Vagina (tissue), 2 donors: ENCODE data around the gene ST6GALNAC4. TPM values are rescaled to one million over a fixed set of nuclear protein-coding genes. Genes with fewer than 3 reads are reported as not detected.

ENCODE experiments used
- DNase-seq, 2 donors: peaks; one replicate each; pipeline ENCODE4 v3.0.0-alpha.2; 2017; ENCODE audit errors: extremely low spot score in 2 of 2
- H3K27ac ChIP-seq: fragments of 200-600 bp; sonication (generic); one replicate; pipeline ENCODE4 v1.5.1; 2019
- H3K27me3 ChIP-seq: fragments of 200-600 bp; sonication (generic); one replicate; pipeline ENCODE4 v1.5.1; 2019
- H3K36me3 ChIP-seq, 2 donors: fragments of 200-600 bp; sonication (generic); one replicate each; pipeline ENCODE4 v1.5.1; 2017 to 2019
- H3K4me1 ChIP-seq: fragments of 200-600 bp; sonication (generic); one replicate; pipeline ENCODE4 v1.5.1; 2019
- H3K4me3 ChIP-seq, 2 donors: fragments of 200-600 bp; sonication (generic); 1 replicate in 1 of 2; 2 replicates in 1 of 2; pipeline ENCODE4 v1.5.1; 2016 to 2019
- H3K9me3 ChIP-seq: fragments of 200-600 bp; sonication (generic); one replicate; pipeline ENCODE4 v1.5.1; 2019
- CTCF ChIP-seq, 3 experiments: fragments of 450-650 bp in 2 of 3; fragments of 200-600 bp in 1 of 3; sonication (generic) in 1 of 3; IDR thresholded peaks; one replicate each; pipeline ENCODE4 v1.5.1; 2017 to 2019; ENCODE audit warnings: antibody characterized with exemption in 3 of 3, mild to moderate bottlenecking in 2 of 3, moderate library complexity in 2 of 3
- POLR2A ChIP-seq, 2 donors: fragments of 450-650 bp; IDR thresholded peaks; one replicate each; pipeline ENCODE4 v1.6.1; 2017; ENCODE audit warnings: antibody characterized with exemption in 2 of 2, mild to moderate bottlenecking in 2 of 2, moderate library complexity in 2 of 2
- POLR2AphosphoS5 ChIP-seq, 2 donors: sonication (generic); formaldehyde crosslinking; IDR thresholded peaks; one replicate each; pipeline ENCODE4 v1.9.0; 2017; ENCODE audit warnings: antibody characterized with exemption in 2 of 2, mild to moderate bottlenecking in 2 of 2, low read depth in 1 of 2; ENCODE audit not compliant: insufficient read depth in 1 of 2
- intact Hi-C: fragments of 100-400 bp; cut with DNase I; formaldehyde crosslinking; loops from one replicate; pipeline ENCODE4 v1.15.1; 2023
- total RNA-seq: library from RNA; depleted of rRNA; stranded (reverse); fragments of >200 nt; gene quantifications from one replicate; pipeline ENCODE4 v1.2.3, GENCODE V29; 2016

Gene ST6GALNAC4
- total RNA-seq, 1 donor from 2014 or later, result 33.1 TPM

GRCh38 chr9:127912882-127913281 is 4.0 kb downstream of the ST6GALNAC4 start:
- Histone ChIP-seq H3K27me3 (no peaks in the 10 kb centered on the region), H3K36me3 (peaks cover 0 to 26% of the 10 kb centered on the region in 2 donors), H3K4me1 (peaks cover 31% of the 10 kb centered on the region), H3K4me3 (no peak overlapping the region), H3K27ac (no peak overlapping the region), H3K9me3 (no peaks in the 10 kb centered on the region)
- TF ChIP-seq POLR2A (IDR thresholded peaks at IDR 0.05) (no peak), CTCF (IDR thresholded peaks at IDR 0.05) (no peak), POLR2AphosphoS5 (IDR thresholded peaks at IDR 0.05; ENCODE audit: insufficient read depth in 1 of 2, low read depth in 1 of 2) (no peak)
- intact Hi-C loops, result no loop called here
- no peak for DNase-seq

- Histone ChIP-seq H3K4me1 (peaks cover 28% of the 10 kb centered on the region), H3K36me3 (peaks cover 0 to 27% of the 10 kb centered on the region in 2 donors), H3K27me3 (no peaks in the 10 kb centered on the region), H3K9me3 (no peaks in the 10 kb centered on the region), H3K27ac (no peak overlapping the region), H3K4me3 (no peak overlapping the region)
- TF ChIP-seq POLR2AphosphoS5 (IDR thresholded peaks at IDR 0.05; ENCODE audit: insufficient read depth in 1 of 2, low read depth in 1 of 2) (no peak), POLR2A (IDR thresholded peaks at IDR 0.05) (no peak)
- intact Hi-C loops, result no loop called here
- no peak for DNase-seq
These were observed 4.5 kb downstream of the ST6GALNAC4 start for GRCh38 chr9:127912296-127912695.

GRCh38 chr9:127910613-127911205 is 6.1 kb downstream of the ST6GALNAC4 start:
- intact Hi-C loops, result no loop called here
- Histone ChIP-seq H3K27ac (no peak overlapping the region), H3K27me3 (no peaks in the 10 kb centered on the region), H3K9me3 (no peaks in the 10 kb centered on the region), H3K4me1 (peaks cover 32% of the 10 kb centered on the region), H3K36me3 (peaks cover 0 to 27% of the 10 kb centered on the region in 2 donors), H3K4me3 (no peak overlapping the region)
- TF ChIP-seq POLR2A (IDR thresholded peaks at IDR 0.05), result no peak
- no peak for TF ChIP-seq POLR2AphosphoS5 (IDR thresholded peaks at IDR 0.05; ENCODE audit: insufficient read depth in 1 of 2, low read depth in 1 of 2)
- no peak for TF ChIP-seq CTCF (IDR thresholded peaks at IDR 0.05)
- no peak for DNase-seq

- Histone ChIP-seq H3K27me3 (no peaks in the 10 kb centered on the region), H3K36me3 (peaks cover 0 to 26% of the 10 kb centered on the region in 2 donors)
- TF ChIP-seq POLR2AphosphoS5 (IDR thresholded peaks at IDR 0.05; ENCODE audit: insufficient read depth in 1 of 2, low read depth in 1 of 2) (no peak), POLR2A (IDR thresholded peaks at IDR 0.05) (no peak), CTCF (IDR thresholded peaks at IDR 0.05) (no peak)
These were observed 7.0 kb downstream of the ST6GALNAC4 start for GRCh38 chr9:127909839-127910273.

GRCh38 chr9:127908660-127908926 is 8.2 kb downstream of the ST6GALNAC4 start:
- no peaks in the 10 kb centered on the region for H3K9me3 ChIP-seq
- peaks cover 40% of the 10 kb centered on the region for H3K4me1 ChIP-seq
- TF ChIP-seq POLR2A (IDR thresholded peaks at IDR 0.05), result no peak
- no peak for TF ChIP-seq POLR2AphosphoS5 (IDR thresholded peaks at IDR 0.05; ENCODE audit: insufficient read depth in 1 of 2, low read depth in 1 of 2)
- TF ChIP-seq CTCF (IDR thresholded peaks at IDR 0.05), result no peak
- intact Hi-C loops, result no loop called here
- no peaks in the 10 kb centered on the region for H3K27me3 ChIP-seq
- H3K4me3 ChIP-seq, result no peak overlapping the region
- no peak overlapping the region for H3K27ac ChIP-seq
- H3K36me3 ChIP-seq, result peaks cover 0 to 22% of the 10 kb centered on the region in 2 donors
- DNase-seq, result no peak

More at GRCh38 chr9:127909839-127910273, 7.0 kb downstream of the ST6GALNAC4 start:
- Histone ChIP-seq H3K4me1 (peaks cover 32% of the 10 kb centered on the region), H3K4me3 (no peak overlapping the region), H3K27ac (no peak overlapping the region), H3K9me3 (no peaks in the 10 kb centered on the region)
- intact Hi-C loops, result no loop called here
- no peak for DNase-seq
